ENCODE results near the gene KRTAP2-1.
"Not testable (repeated sequence)": the region's sequence is repeated elsewhere in the genome, so short reads cannot be mapped to it uniquely, and the experiment has no call there.

KRTAP2-1 gene

GRCh38 chr17:41055130-41055529, 8.0 kb upstream of the KRTAP2-1 start, which contains the start of gene KRTAP2-2:
TSS of gene KRTAP2-2 (minus strand) at chr17:41055230. CDS start at chr17:41055211, 19 bp downstream.
- FAIRE-seq: not testable (repeated sequence)

- FAIRE-seq: not testable (repeated sequence)
Observed at GRCh38 chr17:41054556-41054955, 7.4 kb upstream of the KRTAP2-1 start.

- FAIRE-seq: no peak
Observed at GRCh38 chr17:41054025-41054424, 6.9 kb upstream of the KRTAP2-1 start.

DNA sequence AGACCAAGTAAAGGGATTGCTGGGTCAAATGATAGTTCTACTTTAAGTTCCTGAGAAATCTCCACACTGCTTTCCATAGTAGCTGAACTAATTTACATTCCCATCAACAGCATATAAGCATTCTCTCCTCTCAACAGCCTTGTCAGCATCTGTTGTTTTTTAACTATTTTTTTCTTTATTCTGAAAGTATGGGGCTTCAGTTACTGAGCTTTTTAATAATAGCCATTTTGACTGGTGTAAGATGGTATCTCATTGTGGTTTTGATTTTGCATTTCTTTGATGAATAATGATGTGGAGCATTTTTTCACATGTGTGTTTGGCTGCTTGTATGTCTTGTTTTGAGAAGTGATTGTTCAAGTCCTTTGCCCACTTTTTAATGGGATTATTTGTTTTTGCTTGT, 5.5 kb upstream of the KRTAP2-1 start:
- FAIRE-seq: no peak

- no peak for FAIRE-seq
Observed at GRCh38 chr17:41049110-41049509, 2.0 kb upstream of the KRTAP2-1 start.

- no peak for FAIRE-seq
Observed at GRCh38 chr17:41048441-41048840, 1.3 kb upstream of the KRTAP2-1 start.

GRCh38 chr17:41042953-41043352, 4.2 kb downstream of the KRTAP2-1 start:
- no peak for FAIRE-seq

DNA sequence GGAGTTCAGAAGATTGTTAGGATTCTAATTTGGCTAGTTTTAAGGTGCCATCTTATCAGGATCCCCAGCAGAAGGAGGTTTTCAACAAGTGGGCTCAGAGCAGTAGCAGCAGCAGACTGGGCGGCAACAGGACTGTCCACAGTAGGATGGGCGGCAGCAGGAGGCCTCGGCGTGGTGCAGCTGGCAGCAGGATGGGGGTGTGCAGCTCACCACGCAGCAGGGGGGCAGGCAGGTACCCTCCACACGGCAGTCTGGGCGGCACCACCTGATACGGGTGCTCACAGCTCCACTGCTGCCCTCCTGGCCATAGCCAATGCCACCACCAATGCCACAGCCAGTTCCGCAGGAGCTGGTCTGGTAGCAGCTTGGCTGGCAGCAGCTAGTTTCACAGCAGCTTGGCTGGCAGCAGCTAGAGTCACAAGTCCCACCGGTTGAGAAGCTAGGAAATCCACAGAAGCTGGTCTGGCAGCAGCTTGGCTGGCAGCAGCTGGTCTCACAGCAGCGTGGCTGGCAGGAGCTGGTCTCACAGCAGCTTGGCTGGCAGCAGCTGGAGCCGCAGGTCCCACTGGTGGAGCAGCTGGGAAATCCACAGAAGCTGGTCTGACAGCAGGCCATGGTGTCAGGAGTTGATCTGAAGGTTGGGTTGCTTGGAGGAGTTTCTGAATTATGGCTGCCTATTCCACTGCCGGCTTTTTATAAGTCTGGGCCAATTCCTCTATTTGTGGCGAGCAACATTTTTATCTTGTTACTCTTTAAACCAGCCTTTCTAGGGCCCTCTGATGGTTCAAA, 6.1 kb downstream of the KRTAP2-1 start, which contains the start of gene KRTAP1-1:
TSS of gene KRTAP1-1 (minus strand) at position 668 of the 789 bp plus-strand sequence. CDS start at position 615, 53 bp downstream.
- not testable (repeated sequence) for FAIRE-seq

DNA sequence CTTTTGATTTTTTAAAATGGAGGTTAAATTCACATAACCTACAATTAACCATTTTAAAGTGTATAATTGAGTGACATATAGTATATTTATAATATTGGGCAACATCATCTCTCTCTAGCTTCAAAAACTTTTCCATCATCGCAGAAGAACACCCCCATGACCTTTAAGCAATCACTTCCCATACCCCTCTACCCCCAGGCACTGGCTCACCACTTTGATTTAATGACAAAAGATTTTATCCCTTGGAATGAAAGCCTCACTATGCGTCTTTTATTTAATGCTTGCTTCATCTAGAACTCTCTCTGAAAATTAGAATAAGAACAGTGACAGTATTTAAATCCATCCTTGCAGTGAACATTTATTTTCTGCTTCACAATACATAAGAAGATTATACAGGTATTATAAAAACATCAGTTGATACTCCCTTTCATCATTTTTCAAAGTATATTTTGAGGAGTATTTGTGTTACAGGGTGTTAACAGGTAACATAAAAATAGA, 9.2 kb downstream of the KRTAP2-1 start:
- no peak for FAIRE-seq

- FAIRE-seq: not testable (repeated sequence)
Observed at GRCh38 chr17:41034346-41034935, 12.7 kb downstream of the KRTAP2-1 start, which contains the start of gene KRTAP1-3. TSS of gene KRTAP1-3 (minus strand) at chr17:41034874. CDS start at chr17:41034821, 53 bp downstream.

GRCh38 chr17:41029633-41030245, 17.4 kb downstream of the KRTAP2-1 start, which contains the start of gene KRTAP1-4:
TSS of gene KRTAP1-4 (minus strand) at chr17:41030195. CDS start at chr17:41030078, 117 bp downstream.
- FAIRE-seq: no peak

GRCh38 chr17:41026715-41027471, 20.2 kb downstream of the KRTAP2-1 start, which contains the start of gene KRTAP1-5:
TSS of gene KRTAP1-5 (minus strand) at chr17:41027208. CDS start at chr17:41027155, 53 bp downstream.
- no peak for FAIRE-seq

- no peak for FAIRE-seq
Observed at GRCh38 chr17:41024697-41025096, 22.4 kb downstream of the KRTAP2-1 start.

DNA sequence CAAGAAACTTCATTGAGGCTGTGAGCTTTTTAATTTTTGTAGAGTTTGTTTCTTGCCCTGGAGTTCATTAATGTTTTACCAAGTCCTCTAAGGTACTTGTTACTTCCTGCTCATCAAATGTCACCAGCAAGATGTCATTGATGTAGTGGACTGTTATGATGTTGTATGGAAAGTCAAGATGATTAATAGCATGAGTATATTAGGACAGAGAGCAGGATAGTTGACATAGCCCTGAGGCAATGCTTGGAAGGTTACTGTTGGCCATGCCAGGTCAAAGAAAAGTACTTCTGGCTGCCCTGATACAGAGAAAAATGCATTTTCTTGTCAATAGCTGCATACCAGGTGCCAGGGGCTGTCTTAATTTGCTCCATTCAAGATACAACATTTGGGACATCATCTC, 26.8 kb downstream of the KRTAP2-1 start:
- no peak for FAIRE-seq

- no peak for FAIRE-seq
Observed at GRCh38 chr17:41019415-41019814, 27.7 kb downstream of the KRTAP2-1 start.

DNA sequence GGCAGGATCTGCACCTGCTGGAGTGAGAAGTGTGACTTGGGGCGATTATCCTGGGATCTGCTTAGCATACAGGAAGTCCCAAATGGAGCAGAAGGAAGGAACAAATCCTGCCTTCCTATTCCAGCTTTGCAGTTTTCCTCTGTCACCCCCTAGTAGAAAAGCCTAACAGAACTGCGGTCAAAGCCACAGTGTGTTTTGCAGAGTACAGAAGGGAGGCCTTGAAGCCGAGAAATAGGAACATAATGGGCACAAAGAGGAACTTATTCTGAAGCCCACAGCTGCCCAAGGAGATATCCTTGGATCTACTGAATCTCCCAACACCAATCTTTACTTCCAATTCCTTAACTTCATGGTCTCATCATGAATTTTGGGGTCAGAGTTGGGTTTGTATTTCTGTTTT, 28.6 kb downstream of the KRTAP2-1 start:
- no peak for FAIRE-seq

- FAIRE-seq: no peak
Observed at GRCh38 chr17:41016578-41017215, 30.4 kb downstream of the KRTAP2-1 start.

DNA sequence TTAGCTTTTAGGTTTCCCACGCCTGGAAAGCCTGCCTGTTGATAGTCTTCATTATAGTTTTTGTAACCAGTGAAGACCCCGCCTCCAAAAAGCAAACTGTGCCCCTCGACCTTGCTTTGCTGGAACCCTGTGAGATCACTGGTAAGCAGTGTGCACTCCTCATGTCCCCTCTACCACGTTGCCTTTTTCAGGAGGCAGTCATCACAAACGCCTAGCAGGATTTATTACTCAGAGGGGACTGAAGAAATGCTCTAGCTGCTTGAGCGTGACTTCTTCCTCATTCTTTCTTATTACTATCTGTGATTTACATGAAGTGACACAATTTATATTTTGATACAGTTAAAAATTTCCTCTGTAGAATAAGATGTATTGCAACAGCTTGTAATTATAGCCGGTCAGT, 31.7 kb downstream of the KRTAP2-1 start:
- no peak for FAIRE-seq

DNA sequence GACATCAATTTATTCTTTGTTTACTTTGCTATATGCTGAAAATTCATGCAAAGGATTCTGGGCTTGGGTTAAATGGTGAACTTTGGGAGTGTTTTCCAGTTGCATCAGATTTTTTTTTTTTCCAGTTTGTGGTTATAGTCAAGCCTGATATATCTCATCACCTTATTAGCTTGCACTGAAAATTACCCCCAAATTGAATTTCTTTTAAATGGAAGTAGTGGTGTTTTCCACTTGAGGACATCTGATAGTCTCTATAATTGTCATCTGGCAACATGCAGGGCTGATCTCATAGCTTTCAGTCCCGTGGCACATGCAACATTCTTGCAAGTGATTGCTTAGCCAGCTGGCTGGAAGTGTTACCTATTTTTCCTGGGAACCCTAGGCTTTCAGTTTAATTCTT, 33.5 kb downstream of the KRTAP2-1 start:
- no peak for FAIRE-seq

DNA sequence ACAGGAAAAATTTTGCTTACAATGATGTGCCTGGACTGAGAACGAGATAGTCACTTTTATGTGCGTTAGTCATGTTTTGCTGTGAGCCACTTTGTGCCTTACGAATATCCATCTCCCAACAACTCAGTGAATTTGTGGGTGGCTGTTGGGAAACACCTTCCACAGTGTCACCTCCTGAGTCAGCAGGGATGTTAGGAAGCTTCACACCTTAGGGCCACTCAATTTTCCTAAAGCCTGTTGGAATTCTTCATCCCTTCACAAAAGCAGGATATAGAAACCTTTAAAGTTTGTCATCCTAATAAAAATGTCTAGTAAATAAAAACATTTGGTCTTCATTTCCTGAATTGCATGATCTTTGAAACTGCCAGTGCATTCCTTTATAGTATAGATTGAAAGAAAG, 33.9 kb downstream of the KRTAP2-1 start:
- no peak for FAIRE-seq

DNA sequence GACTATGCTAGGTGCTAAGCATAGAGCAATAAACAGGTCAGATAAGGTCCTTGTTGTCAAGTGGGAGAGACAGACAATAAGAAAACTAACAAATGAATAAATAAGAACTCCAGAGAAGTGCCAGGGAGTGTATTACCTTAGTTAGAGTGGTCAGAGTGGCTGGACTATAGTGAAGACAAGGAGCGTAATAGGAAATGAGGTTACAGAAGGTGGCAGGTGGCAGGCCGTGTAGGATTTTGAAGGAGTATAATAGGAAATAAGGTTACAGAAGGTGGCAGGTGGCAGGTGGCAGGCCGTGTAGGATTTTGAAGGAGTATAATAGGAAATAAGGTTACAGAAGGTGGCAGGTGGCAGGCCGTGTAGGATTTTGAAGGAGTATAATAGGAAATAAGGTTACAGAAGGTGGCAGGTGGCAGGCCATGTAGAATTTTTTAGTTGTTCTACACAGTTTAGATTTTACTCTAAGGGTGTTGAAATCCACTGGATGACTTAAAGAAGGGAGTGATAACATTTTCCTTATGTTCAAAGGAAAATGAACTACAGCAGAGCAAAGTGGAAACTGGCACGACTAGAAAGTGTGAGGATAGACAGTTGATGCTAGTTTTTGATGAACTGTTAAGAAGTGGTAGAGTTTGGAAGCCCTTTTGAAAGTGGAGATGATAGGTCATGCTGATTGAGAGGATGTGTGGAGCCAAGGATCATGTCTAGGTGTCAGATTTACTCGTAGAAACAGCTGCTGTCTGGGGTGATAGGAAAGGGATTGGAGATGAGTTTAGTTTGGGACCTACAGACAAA, 34.6 kb downstream of the KRTAP2-1 start:
- FAIRE-seq: no peak
